AG04450 (cell line): Measurements from ENCODE around the gene FBN1. TPM values are rescaled to one million over a fixed set of nuclear protein-coding genes. Genes with fewer than 3 reads are reported as not detected.

Experiments used
- CTCF ChIA-PET: fragments of 300-600, 350-600 bp; formaldehyde crosslinking; extraction: SDS; loops from one replicate; lab custom pipeline; 2022; ENCODE audit warnings: antibody characterized with exemption, inconsistent platforms; lab: Charles Lee
- POLR2A ChIA-PET: fragments of 350-600 bp; formaldehyde crosslinking; extraction: SDS; loops from one replicate; lab custom pipeline; 2021; ENCODE audit warnings: antibody characterized with exemption, inconsistent platforms; lab: Yijun Ruan, JAX
- DNase-seq: peaks from one replicate; pipeline ENCODE4 v3.0.0-alpha.2; 2011; ENCODE audit warnings: low read depth, low spot score
- H3K27ac ChIP-seq: one replicate; pipeline ENCODE4 v1.5.1; 2012; ENCODE audit warnings: low read depth, low read length, control low read depth
- H3K27me3 ChIP-seq: one replicate; pipeline ENCODE4 v1.6.0; 2012; ENCODE audit warnings: low read length; ENCODE audit not compliant: control insufficient read depth, insufficient read depth
- H3K4me3 ChIP-seq: 2 replicates; pipeline ENCODE4 v1.5.1; 2011; ENCODE audit warnings: mild to moderate bottlenecking, low read depth, low read length, control low read depth
- H3K9me3 ChIP-seq: 2 replicates; pipeline ENCODE4 v1.5.1; 2012; ENCODE audit warnings: low read length; ENCODE audit not compliant: control insufficient read depth, insufficient read depth
- polyA plus RNA-seq: library from polyadenylated mRNA; depleted of rRNA; stranded (reverse); fragments of >200 nt; gene quantifications from 2 replicates; pipeline ENCODE4 v1.2.3, GENCODE V29; 2011
- TF ChIP-seq, protein P1 (sequence below): IDR thresholded peaks from 2 replicates; pipeline ENCODE4 v1.5.1; 2011; ENCODE audit warnings: low read depth, low read length, control low read depth, inconsistent platforms

Gene FBN1
- polyA plus RNA-seq, 1 experiment, result 530 TPM

DNA sequence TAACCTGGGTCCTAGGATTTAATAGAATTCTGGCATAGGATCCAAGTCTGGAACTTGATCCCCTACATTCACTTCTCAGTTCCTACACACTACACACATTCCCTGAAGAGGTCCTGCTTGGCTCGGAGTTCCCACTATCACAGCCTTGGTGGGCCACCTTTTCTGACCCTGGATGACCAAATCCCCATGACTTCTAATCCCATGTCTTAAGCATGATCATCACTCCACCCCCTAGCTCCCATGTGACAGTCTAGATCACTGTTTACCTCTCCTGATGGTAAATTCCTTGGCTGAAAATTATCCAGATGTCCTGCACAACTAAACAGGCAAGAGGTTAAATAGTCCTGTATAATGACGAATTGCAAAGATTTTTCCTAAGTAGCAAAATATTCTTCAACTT, 274.0 kb downstream of the FBN1 start:
- Histone ChIP-seq H3K9me3 (no peaks in the 10 kb centered on the region), H3K4me3 (no peak overlapping the region), H3K27ac (no peak overlapping the region), H3K27me3 (no peaks in the 10 kb centered on the region)
- CTCF ChIA-PET, result interaction anchor here (0.6 to 1.0 kb wide), 3 partner anchors 10 to 29 kb away, joined by 3 to 4 read pairs (median 3); no protein-coding TSS in a partner anchor
- POLR2A ChIA-PET, result no interaction called here
- no peak for DNase-seq
- TF ChIP-seq, protein P1, sequence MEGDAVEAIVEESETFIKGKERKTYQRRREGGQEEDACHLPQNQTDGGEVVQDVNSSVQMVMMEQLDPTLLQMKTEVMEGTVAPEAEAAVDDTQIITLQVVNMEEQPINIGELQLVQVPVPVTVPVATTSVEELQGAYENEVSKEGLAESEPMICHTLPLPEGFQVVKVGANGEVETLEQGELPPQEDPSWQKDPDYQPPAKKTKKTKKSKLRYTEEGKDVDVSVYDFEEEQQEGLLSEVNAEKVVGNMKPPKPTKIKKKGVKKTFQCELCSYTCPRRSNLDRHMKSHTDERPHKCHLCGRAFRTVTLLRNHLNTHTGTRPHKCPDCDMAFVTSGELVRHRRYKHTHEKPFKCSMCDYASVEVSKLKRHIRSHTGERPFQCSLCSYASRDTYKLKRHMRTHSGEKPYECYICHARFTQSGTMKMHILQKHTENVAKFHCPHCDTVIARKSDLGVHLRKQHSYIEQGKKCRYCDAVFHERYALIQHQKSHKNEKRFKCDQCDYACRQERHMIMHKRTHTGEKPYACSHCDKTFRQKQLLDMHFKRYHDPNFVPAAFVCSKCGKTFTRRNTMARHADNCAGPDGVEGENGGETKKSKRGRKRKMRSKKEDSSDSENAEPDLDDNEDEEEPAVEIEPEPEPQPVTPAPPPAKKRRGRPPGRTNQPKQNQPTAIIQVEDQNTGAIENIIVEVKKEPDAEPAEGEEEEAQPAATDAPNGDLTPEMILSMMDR, result no peak

DNA sequence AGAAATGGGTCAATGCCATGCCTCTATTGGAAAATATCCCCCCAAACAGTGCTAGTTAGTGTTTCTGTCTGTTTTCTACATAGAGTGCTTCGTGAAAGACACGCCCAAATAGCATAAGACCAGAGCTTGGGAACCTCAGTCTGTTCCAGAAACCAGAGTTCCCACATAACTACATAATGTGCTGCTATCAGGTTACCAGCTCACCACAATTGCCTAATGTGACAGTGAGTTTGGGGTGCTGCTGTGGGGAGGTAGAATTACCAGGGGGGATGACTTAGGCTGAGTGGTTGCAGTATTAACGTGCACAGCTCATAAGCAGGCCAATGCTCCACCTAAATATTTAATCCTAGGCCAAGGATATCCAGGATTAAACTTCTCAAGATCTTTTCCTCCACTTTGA, 275.0 kb downstream of the FBN1 start:
- ChIA-PET POLR2A (interaction anchor here (0.6 to 1.3 kb wide), 3 partner anchors 70 to 209 kb away, joined by 3 to 8 read pairs (median 3); no protein-coding TSS in a partner anchor), CTCF (interaction anchor here (0.7 to 1.8 kb wide), 4 partner anchors 11 to 217 kb away, joined by 3 to 9 read pairs (median 4); no protein-coding TSS in a partner anchor)
- H3K4me3 ChIP-seq, result no peak overlapping the region
- no peaks in the 10 kb centered on the region for H3K27me3 ChIP-seq
- no peaks in the 10 kb centered on the region for H3K9me3 ChIP-seq
- TF ChIP-seq, protein P1, result no peak
- H3K27ac ChIP-seq, result no peak overlapping the region
- DNase-seq, result no peak

DNA sequence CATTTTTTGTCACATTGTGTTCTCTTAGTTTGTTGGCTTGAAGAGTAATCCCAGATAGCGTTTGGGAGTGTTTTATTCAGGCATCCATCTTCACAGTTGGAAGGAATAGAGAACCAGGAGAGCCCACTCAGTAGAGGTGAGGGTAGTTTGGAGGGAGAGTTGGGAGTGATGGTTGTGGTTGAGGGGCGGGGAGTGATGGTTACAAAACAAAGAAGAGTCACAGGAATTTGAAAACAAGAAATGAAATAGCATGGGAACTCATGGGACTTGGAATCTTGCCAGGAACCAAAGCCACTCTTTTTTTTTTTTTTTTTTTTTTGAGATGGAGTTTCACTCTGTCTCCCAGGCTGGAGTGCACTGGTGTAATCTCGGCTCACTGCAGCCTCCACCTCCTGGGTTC, 278.0 kb downstream of the FBN1 start:
- no peak overlapping the region for H3K27ac ChIP-seq
- no peak overlapping the region for H3K4me3 ChIP-seq
- H3K9me3 ChIP-seq, result no peaks in the 10 kb centered on the region
- CTCF ChIA-PET, result no interaction called here
- TF ChIP-seq, protein P1, result no peak
- no peak for DNase-seq
- no peaks in the 10 kb centered on the region for H3K27me3 ChIP-seq
- POLR2A ChIA-PET, result no interaction called here

DNA sequence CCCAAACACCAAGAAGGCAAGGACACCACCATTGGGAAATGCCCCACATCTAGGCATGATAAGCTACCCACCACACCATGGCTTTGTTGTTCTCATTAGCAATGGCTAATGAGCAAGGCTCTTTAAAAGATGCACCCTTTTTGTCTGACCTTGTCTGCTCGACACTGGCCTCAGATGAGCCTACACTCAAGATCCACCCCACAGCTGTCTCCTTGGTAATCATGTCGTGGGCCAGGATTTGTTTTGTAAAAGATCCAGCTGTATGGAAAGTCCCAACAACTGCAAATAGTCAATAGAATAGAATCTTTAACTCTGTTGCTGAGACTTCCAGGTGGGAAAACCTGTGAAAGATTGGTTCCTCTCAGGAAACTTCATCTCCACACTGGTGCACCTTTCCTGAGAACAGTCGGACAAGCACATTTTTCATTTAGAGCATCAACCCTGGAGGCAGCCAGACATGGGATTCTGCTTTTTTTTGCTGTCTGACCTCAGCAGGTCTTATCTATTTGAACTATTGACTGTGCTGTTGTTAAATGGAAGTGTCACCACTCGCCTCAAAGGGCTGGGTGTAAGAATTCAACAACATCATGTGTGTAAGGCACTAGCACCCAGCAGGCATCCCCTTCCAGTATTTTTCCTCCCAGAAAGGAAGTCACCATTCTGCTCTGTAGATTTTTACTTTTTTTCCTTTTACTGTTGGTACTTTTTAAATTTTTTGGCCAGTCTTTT, 278.8 kb downstream of the FBN1 start:
- CTCF ChIA-PET, result interaction anchor here (0.5 to 0.6 kb wide), 2 partner anchors 15 to 970 kb away, joined by 3 read pairs; no protein-coding TSS in a partner anchor
- H3K9me3 ChIP-seq, result no peaks in the 10 kb centered on the region
- H3K27ac ChIP-seq, result no peak overlapping the region
- H3K27me3 ChIP-seq, result no peaks in the 10 kb centered on the region
- POLR2A ChIA-PET, result interaction anchor here (0.5 kb wide), 1 partner anchor 173 kb away, joined by 4 read pairs; no protein-coding TSS in a partner anchor
- H3K4me3 ChIP-seq, result no peak overlapping the region
- TF ChIP-seq, protein P1, result no peak
- DNase-seq, result no peak

DNA sequence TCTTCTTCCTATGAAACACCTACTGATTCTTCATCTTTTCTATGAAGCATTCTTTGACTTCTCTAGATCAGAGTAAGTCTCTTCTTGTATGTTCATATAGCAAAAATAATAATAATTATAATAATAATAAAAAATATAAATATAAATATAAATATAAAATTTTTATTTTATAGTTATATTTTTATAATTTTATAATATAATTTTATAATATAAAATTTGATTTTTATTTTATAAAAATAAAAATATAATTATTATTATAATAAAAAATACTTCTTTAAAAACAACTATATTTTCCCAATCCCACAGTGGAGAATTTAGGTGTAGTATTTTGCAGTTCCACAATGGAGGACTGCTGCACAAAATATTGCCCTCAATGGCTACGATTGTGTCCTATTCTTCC, 279.9 kb downstream of the FBN1 start:
- POLR2A ChIA-PET, result no interaction called here
- no peak overlapping the region for H3K27ac ChIP-seq
- H3K4me3 ChIP-seq, result no peak overlapping the region
- TF ChIP-seq, protein P1, result no peak
- CTCF ChIA-PET, result no interaction called here
- DNase-seq, result no peak
- no peaks in the 10 kb centered on the region for H3K27me3 ChIP-seq
- H3K9me3 ChIP-seq, result no peaks in the 10 kb centered on the region
